NCI-H2171 treated with DMSO at 0.1 percent for 48 hours (cell line): ENCODE measurements around the gene SPG7.
"Not testable (repeated sequence)": the region's sequence is repeated elsewhere in the genome, so short reads cannot be mapped to it uniquely, and the experiment has no call there.

ENCODE experiments used
- DNase-seq: peaks from one replicate; lab custom pipeline; 2025; lab: John Stamatoyannopoulos, UW

SPG7 gene

GRCh38 chr16:89564476-89565255 lies 56.5 kb downstream of the SPG7 start:
- DNase-seq: peak; percentile 67

DNA sequence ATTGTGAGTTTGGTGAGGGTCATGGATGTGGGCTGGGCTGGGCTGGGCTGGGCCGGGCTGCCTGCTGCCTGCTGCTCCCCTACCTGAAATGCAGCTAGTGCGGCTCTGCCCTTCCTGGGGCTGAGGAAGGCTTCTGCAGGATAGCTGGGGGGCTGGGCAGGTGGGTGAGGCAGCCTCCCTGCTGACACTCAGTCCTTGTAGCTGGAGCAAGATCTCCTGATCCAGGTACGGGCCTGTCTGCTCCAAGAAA lies 57.0 kb downstream of the SPG7 start:
- DNase-seq: no peak

DNA sequence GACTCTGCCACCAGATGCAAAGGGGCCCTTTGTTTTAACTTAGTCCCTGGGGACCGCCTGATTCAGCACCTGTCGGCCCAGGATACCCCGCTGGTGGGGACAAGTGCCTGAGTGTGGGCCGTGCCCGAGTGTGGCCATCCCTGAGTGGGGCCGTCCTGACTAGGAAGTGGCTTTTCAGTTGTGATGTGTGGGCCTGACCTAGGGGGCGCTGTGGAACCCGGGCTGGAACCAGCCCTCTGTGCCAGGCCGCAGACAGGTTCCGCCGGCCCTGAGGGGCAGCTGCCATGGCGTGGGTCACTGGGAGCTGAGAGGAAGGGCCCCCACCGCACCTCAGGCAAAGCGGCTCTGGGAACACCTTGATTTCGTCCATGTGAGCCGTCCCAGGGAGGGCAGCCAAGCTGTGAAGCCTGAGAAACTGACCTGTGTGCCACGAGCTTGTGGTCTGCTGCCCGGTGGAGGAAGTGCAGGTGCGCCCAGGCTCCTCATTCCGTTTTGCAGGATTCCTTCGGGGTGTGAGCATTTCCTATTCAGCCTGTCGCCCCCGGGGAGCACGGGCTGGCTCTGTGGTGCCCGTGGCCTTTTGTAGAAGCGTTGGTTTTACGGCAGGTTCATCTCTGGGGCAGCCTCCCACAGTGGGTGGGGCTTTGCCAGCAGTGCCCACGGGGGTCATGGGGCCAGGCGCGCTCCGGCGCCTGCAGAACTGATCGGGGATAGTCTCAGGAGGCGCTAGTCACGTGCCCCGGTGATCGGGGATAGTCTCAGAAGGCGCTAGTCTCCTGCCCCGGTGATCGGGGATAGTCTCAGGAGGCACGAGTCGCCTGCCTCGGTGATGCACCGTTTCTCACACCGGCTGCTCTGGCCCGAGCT lies 57.5 kb downstream of the SPG7 start:
- peak; percentile 84 for DNase-seq

DNA sequence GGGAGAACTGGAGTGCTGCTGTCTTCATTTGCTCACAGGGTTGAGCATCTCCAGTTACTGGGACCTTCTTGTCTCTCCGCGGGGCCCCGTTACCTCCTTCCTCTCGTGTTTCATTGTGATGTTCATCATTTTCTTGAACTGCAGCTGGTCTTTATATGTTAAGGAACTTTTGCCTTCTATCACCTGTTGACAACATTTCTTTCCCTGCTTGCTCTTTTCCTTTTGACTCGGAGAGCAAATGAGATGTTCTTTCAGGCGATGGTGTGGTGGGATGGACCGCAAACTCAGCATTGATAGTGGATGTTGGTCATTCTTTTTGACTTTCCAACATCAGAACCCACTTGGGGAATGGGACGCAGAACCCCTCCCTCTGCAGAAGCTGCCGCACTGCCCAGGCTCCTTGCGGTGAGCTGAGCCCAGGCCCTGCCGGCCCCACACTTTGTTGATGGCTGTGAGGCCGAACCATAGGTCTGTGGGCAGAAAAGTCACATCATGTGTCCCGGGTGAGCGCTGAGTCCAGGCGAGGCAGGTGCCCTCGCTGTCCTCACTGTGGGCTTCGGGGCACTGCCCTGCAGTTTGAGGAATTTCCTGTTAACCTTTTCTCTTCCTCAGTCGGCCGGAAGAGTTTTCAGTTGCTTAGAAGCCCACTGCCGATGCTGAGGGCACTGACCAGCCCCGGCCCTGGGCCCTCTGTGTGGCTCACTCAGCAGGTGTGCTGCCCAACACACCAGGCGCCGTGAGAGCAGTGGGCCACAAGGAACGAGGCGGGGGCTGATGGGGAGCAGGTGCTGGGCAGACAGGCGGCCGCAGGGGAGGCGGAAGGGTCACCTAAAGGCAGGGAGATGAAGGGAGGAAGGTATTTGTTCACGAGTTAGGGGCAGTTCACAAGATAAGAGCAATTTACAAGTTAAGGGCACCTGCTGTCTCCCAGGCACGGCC lies 59.7 kb downstream of the SPG7 start:
- DNase-seq: no peak

DNA sequence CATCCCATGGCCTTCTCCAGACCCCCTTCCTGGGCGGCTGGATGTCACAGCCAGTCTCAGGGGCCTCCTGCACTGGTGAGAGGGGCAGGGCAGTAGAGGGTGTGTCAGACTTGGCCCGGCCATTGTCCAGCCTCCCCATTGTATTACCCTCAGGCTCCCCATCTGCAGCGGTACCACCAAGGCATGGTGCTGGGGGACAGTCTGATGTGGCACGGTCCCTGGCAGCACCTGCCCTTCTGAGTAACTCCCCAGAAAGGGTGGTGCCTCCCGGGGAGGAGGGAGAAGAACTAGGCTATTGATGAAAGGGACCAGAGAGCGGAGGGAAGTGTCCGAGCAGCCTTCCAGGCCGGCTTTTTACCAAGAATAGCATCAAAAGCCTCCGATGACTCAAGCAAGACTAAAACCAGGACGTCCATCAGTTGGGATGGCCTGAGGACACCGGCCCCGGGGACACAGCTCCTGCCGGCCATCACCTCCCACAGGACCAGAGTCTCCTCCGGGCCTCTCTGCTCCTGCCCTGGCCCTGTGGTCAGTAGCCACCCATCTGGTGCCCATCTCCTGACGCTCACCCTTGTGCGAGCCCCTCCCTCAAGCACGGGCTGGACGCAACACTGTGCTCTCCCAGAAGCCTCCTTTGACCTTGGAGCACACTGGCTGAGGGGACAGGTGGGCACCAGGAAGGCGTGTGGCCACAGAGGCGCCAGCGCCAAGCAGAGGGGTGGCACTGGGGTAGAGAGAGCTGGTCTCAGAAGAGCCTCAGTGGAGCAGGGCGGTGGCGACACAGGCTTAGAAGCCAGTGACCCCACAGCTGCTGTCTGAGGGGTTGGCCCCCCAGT lies 61.5 kb downstream of the SPG7 start:
- no peak for DNase-seq

GRCh38 chr16:89570342-89570923 lies 62.2 kb downstream of the SPG7 start:
- DNase-seq: no peak

DNA sequence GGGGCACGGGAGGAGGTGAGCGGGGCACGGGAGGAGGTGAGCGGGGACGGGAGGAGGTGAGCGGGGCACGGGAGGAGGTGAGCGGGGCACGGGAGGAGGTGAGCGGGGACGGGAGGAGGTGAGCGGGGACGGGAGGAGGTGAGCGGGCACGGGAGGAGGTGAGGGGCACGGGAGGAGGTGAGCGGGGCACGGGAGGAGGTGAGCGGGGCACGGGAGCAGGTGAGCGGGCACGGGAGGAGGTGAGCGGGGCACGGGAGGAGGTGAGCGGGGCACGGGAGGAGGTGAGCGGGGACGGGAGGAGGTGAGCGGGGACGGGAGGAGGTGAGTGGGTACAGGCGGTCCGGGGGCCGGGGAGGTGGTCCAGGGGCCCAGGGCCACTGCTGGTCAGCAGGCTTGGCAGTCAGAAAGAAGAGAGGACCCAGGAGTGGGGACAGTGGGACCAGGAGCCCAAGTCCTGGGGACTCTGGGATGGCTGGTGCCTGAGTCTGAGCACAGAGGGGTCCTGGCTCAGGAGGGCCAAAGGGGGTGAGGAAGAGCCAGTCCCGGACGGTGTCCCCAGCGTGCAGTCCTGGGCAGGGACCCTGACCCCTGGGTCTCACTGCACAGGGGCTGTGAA lies 62.9 kb downstream of the SPG7 start:
- not testable (repeated sequence) for DNase-seq

DNA sequence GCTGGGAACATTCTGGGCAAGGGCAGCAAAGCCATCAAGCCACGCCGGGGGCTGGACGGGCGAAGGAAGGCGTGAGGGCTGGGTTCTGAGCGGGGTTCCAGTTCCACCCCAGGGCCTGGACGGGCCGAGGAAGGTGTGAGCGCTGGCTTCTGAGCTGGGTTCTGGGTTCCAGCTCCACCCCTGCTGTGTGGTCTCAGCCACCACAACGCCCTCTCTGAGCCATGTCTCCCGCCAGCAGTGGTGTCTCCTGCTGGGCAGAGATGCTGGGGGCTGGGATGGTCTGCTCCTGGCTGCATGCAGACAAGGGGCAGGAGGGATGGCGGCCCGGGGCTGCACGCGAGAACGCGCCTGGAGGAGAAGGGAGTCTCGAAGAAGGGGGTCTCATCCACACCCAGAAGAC lies 63.4 kb downstream of the SPG7 start:
- DNase-seq: no peak

- no peak for DNase-seq
Observed at GRCh38 chr16:89572073-89572484, 63.9 kb downstream of the SPG7 start.

- no peak for DNase-seq
Observed at GRCh38 chr16:89572485-89573205, 64.4 kb downstream of the SPG7 start.

GRCh38 chr16:89573826-89574680 lies 65.8 kb downstream of the SPG7 start:
- DNase-seq: no peak

DNA sequence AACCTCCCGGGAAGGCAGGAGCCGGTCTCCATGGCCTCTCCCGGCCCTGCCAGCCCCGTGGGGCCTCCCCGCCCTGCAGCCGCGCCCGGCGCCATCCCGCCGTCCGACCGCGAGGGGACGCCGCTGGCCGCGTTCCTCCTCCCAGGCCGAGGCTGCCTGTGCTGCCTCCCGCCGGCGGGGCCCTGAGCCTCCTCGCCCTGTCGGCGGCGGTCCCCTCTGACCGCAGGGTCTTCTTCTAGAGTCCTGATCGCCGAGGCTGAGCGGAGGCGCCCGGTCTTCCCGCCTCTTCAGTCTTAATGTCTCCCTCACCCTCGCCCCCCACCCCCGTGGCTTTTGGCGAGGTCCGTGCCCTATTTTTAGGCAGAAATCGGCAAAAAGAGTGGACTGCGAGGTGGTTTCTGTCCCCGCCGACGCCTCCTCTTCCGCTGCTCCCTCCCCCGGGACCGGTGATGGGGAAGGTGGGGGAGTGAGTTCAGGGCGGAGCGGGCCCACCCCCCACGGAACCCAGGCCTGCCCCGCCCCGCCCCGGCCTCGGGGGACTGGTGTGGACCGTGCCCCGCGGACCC lies 66.6 kb downstream of the SPG7 start:
- peak; percentile 23 for DNase-seq

DNA sequence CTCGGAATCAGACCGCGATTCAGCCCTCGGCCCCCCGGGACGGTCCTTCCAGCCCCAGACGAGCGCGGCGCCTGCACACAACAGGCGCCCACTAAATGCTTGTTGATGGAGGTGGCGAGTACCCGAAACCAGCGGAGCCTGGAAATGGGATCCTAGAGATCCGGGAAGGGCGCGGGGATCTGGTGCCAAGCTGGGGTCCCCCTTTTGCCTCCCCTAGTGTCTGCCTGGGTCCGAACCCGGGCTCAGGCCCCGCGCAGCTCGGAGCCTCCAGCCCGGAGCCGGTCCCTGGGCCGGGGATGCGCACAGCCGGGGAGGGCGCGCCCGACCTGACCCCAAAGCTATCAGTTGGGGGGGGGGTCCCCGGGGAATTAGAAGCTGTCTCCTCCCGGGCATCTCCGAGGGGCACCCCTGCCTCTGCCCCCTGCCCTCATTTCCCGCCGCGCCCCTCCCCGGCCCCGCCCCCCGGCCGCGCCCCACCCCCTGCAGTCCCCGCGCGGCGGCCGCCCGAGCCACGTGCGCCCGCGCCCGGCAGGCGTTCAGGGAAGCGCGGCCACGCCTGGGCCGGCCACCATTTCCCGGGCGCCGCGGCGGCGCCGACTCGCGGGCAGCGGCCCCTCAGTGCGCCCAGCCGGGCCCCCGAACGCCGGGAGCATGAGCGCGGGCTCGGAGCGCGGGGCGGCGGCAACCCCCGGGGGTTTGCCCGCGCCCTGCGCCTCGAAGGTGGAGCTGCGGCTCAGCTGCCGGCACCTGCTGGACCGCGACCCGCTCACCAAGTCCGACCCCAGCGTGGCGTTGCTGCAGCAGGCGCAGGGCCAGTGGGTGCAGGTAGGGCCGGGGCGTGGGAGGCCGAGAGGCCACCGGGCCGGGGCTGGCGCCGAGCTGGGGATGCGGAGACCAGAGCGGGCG lies 67.3 kb downstream of the SPG7 start, which contains the start of gene CPNE7:
CPNE7 (plus strand) TSS at position 512 of the 906 bp plus-strand sequence; CDS start at position 652, 140 bp downstream.
- peak; percentile 12 for DNase-seq

DNA sequence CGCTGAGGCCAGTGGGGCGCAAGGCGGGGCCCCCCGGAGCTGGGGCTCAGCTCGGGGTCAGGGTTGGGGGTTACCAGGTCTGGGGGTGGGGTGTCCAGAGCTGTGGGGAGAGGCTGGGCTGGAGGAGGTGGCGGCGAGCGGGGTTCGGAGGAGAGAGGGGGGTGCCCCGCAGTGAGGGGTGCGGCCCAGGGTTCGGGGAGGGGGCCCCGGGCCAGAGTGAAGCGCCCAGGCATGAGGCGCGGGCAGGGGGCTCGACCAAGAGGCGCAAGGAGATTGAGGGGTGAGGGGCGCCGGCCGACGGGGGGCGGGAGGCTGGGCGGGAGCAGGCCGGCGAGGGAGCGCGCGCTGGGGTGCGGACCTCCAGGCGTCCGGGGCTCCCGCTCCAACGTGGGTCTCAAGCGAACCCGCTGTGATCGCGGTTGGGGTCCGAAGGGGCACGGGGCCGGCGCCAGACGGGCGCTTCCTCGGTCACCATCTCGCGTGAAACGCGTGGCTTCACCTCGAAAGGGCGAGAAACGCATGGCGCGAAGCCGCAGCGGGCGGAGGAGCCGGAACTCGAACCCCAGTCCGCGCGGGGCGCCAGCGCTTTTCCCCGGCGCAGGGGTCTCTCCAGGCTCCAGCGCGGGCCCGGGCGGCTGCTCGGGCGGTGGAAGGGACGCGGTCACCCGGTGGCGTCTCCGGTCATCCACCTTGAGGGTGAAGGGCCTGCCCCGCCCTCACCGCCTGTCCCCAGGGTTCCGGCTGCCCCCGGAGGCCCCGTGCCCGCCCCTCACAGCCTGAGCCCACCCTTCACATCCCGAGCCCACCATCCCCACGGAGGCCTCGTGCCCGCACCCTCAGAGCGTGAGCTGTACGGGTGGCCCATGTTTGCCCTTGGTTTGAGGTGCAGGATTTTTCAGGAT lies 68.2 kb downstream of the SPG7 start:
- no peak for DNase-seq

- no peak for DNase-seq
Observed at GRCh38 chr16:89577055-89577759, 69.0 kb downstream of the SPG7 start.

DNA sequence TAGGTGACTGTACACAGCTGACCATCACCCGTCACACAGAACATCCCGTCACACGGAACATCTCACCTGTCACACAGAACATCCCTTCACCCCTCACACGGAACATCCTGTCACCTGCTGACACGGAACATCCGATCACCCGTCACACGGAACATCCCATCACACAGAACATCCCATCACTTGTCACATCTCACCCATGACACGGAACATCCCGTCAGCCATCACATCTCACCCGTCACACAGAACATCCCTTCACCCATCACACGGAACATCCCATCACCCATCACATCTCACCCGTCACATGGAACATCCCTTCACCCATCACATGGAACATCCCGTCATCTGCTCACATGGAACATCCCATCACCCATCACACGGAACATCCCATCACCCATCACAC lies 71.1 kb downstream of the SPG7 start:
- no peak for DNase-seq
